ENCODE data around the gene CACHD1.
A peak's percentile ranks its signal among the peaks of the same experiment; 100 is the strongest.

The CACHD1 gene

DNA sequence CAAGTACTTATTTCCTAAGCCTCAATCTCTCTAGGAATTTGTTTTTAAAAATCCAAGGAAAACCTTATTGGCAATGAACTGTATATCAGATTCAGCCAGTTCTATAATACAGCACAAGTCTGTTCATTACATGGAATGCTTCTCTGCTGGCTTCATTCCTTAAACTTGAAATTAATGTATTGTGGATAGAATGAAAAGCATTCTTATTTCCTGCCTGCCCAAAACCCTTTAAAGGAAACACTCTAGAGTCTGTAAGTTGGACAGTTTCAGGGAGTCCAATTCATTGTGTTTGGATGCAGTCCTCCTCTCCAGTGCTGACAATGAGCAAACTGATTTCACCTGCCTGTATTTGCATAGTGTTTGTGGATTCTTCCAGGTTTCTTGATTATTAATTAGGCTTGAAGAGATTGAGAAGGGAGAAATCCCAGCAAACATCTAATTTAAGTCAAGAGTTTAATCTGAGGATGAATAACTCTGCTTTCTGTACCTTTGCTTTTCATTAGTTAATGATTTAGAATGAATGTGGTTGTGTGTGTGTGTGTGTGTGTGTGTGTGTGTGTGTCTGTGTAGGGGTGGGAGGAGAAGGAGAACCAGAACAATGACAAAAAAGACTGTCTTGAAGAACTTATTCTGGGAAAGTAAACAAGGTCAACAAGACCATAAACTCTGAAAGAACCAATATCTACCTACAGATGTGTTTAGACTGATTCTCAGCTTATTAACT lies 61.2 kb downstream of the CACHD1 start:
- no peak overlapping the region for H3K4me3 ChIP-seq
- DNase-seq: no peak
- intact Hi-C loops (cut with DNase I; ENCODE audit: low total_unique reads): no loop called here
- no peaks in the 10 kb centered on the region for H3K36me3 ChIP-seq
- no peak overlapping the region for H3K27ac ChIP-seq
- H3K9me3 ChIP-seq: no peaks in the 10 kb centered on the region
- TF ChIP-seq, protein P1, sequence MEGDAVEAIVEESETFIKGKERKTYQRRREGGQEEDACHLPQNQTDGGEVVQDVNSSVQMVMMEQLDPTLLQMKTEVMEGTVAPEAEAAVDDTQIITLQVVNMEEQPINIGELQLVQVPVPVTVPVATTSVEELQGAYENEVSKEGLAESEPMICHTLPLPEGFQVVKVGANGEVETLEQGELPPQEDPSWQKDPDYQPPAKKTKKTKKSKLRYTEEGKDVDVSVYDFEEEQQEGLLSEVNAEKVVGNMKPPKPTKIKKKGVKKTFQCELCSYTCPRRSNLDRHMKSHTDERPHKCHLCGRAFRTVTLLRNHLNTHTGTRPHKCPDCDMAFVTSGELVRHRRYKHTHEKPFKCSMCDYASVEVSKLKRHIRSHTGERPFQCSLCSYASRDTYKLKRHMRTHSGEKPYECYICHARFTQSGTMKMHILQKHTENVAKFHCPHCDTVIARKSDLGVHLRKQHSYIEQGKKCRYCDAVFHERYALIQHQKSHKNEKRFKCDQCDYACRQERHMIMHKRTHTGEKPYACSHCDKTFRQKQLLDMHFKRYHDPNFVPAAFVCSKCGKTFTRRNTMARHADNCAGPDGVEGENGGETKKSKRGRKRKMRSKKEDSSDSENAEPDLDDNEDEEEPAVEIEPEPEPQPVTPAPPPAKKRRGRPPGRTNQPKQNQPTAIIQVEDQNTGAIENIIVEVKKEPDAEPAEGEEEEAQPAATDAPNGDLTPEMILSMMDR (IDR thresholded peaks at IDR 0.05): no peak
- no peaks in the 10 kb centered on the region for H3K27me3 ChIP-seq
- peaks cover 0 to 14% (median 8%) of the 10 kb centered on the region in 4 donors for H3K4me1 ChIP-seq

DNA sequence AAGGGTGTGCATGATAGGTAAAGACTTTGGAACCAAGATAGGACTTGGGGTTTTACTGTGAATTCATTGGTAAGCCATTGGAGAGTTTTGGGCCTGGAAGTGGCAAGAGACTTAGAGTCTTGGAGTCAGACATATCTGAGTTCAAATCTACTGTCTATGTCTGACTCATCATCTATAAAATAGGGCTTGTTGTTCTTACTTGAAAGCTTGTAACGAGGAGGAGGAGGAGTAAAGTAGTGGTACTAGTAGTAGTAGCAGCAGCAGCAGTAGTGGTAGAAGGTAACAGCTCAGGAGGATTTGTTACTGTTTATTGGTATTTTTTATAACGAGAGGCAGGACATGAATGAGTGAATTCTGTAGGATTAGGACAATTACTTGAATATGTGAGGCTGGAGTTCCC lies 62.7 kb downstream of the CACHD1 start:
- no peak overlapping the region for H3K27ac ChIP-seq
- no peak for DNase-seq
- H3K4me1 ChIP-seq: peaks cover 0 to 9% (median 0%) of the 10 kb centered on the region in 4 donors
- no peak overlapping the region for H3K4me3 ChIP-seq
- no peaks in the 10 kb centered on the region for H3K36me3 ChIP-seq
- H3K27me3 ChIP-seq: no peaks in the 10 kb centered on the region
- TF ChIP-seq, protein P1 (IDR thresholded peaks at IDR 0.05): no peak
- H3K9me3 ChIP-seq: no peaks in the 10 kb centered on the region
- intact Hi-C loops (cut with DNase I; ENCODE audit: low total_unique reads): no loop called here

DNA sequence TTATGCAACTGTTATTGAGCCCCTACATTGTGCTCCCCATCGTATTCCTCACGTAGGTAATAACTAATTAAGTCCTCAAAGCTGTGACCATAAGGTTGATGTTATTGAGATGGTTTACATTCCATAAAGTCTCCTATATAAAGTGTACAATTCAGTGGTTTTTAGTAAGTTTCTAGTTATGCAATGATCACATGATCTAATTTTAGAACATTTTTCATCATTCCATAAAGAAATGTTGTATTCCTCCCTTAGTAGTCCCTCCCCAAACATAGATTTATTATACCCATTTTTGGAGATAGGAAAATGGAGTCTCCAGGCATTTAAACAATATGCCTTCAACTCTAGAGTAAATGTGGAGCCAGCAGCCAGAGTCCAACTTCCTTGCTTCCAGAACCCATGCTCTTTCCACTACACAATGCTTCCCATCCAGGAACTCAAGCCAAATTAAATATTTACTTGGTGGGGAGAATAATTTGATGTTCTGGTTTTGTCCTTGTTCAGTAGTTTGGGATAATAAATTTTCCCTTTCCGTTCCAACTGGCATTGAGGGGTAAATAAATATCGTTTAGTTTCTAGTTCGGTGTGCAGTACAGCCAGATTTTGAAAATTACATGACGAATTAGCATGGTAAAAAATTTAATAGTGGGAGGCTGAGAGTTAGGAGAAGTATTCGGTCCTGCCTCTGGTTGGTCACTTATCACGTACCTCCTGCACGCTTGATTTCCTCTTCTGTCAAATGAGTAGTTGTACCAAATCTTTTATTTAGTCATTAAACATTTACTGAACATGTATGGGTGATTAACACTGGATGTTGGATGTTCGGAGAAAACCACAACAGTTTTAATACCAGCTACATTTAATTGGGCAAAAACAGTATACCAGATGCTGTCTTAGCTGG lies 66.3 kb downstream of the CACHD1 start:
- Histone ChIP-seq H3K27me3 (no peaks in the 10 kb centered on the region), H3K4me1 (peaks cover 0 to 19% (median 5%) of the 10 kb centered on the region in 4 donors), H3K9me3 (no peaks in the 10 kb centered on the region), H3K27ac (peak overlapping the region in 1 of 2 donors; percentile 9), H3K4me3 (no peak overlapping the region), H3K36me3 (no peaks in the 10 kb centered on the region)
- intact Hi-C loops (cut with DNase I; ENCODE audit: low total_unique reads): no loop called here
- TF ChIP-seq, protein P1 (IDR thresholded peaks at IDR 0.05): no peak
- DNase-seq: no peak

DNA sequence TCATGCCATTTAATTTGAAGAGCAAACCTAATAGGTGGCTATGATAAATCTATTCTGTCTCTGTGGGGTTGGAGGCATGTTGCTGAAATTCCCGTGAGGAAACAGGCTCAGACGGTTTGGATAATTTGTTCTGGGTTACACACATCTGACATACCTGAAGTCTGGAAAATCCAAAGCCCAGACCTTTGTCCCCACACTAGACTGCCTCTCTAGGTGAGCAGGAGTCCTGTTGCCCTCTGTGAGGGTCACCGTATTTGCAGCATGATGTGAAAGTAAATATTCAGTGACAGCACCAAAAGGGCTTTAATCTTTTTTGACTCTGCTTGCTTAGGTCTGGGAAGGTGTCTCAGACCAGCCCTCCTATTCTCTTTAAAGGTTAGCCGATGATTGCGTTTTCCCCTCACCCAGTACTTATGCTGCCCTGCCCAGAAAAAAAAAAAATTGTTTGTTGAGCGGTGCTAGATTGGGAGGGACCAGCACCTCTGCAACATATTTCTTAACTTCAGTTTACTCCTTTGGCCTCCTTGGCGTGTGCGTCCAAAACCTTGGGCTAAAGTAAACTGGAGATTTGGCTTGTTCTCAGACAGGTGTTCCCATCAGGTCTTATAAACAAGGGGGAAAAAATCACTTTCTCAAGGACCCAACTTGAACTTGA lies 67.0 kb downstream of the CACHD1 start:
- no peak for DNase-seq

DNA sequence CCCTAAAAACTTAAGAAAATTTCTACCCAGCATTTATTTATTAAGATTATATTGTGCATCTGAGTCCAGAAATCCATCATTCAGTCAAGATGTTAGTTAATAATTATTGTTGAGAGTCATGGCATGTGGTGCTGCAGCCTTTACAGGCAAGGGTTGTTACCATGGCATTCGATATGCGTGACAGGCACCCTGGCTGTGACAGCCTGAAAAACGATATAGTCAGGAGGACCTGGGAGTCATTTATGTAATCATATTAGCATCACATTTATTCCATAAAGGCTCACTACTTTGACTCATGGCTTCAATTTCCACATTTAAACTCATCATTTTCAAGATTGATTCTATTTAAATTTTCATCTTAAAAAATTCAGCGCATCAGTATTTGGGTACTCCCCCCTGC lies 68.0 kb downstream of the CACHD1 start:
- Histone ChIP-seq H3K4me3 (no peak overlapping the region), H3K4me1 (peaks cover 0 to 19% (median 5%) of the 10 kb centered on the region in 4 donors), H3K36me3 (no peaks in the 10 kb centered on the region), H3K9me3 (no peaks in the 10 kb centered on the region), H3K27ac (no peak overlapping the region), H3K27me3 (no peaks in the 10 kb centered on the region)
- intact Hi-C loops (cut with DNase I; ENCODE audit: low total_unique reads): no loop called here
- no peak for DNase-seq
- TF ChIP-seq, protein P1 (IDR thresholded peaks at IDR 0.05): no peak

More for the DNA sequence above, 67.0 kb downstream of the CACHD1 start:
- TF ChIP-seq, protein P1 (IDR thresholded peaks at IDR 0.05): no peak
- Histone ChIP-seq H3K36me3 (no peaks in the 10 kb centered on the region), H3K27ac (peak overlapping the region in 1 of 2 donors; percentile 9), H3K4me1 (peaks cover 0 to 19% (median 5%) of the 10 kb centered on the region in 4 donors), H3K27me3 (no peaks in the 10 kb centered on the region), H3K4me3 (no peak overlapping the region), H3K9me3 (no peaks in the 10 kb centered on the region)
- intact Hi-C loops (cut with DNase I; ENCODE audit: low total_unique reads): no loop called here
